Dendritic cell treated with granulocyte-macrophage colony-stimulating factor and Interleukin-4, amounts not matched to agents 40 ng/mL and 50 ng/mL, for 4 days (primary cell): ENCODE data around the gene METTL26.

ENCODE experiments used
- H3K27ac Mint-ChIP-seq: one replicate; pipeline ENCODE4 v1.8.0; 2022; ENCODE audit warnings: mild to moderate bottlenecking, mixed read lengths
- H3K27me3 Mint-ChIP-seq: one replicate; pipeline ENCODE4 v1.8.0; 2022; ENCODE audit warnings: mild to moderate bottlenecking, mixed read lengths
- H3K36me3 Mint-ChIP-seq: one replicate; pipeline ENCODE4 v1.8.0; 2022; ENCODE audit warnings: low read depth, mixed read lengths
- H3K4me1 Mint-ChIP-seq: one replicate; pipeline ENCODE4 v1.8.0; 2022; ENCODE audit warnings: low read depth, mixed read lengths
- H3K4me3 Mint-ChIP-seq: one replicate; pipeline ENCODE4 v1.8.0; 2022; ENCODE audit warnings: mild to moderate bottlenecking, moderate library complexity, mixed read lengths
- H3K9me3 Mint-ChIP-seq: one replicate; pipeline ENCODE4 v1.8.0; 2022; ENCODE audit warnings: mixed read lengths
- intact Hi-C: fragments of 100-400 bp; cut with micrococcal nuclease; formaldehyde crosslinking; loops from one replicate; pipeline ENCODE4 v1.15.0; 2022

Gene METTL26

GRCh38 chr16:624526-625070 lies 11.5 kb downstream of the METTL26 start:
- no peaks in the 10 kb centered on the region for H3K9me3 Mint-ChIP-seq
- no peaks in the 10 kb centered on the region for H3K27me3 Mint-ChIP-seq
- H3K27ac Mint-ChIP-seq: no peak overlapping the region
- intact Hi-C loops: no loop called here
- H3K4me3 Mint-ChIP-seq: no peak overlapping the region
- peaks cover 66% of the 10 kb centered on the region for H3K36me3 Mint-ChIP-seq
- peaks cover 5% of the 10 kb centered on the region for H3K4me1 Mint-ChIP-seq

GRCh38 chr16:622920-623280 lies 13.2 kb downstream of the METTL26 start:
- peaks cover 5% of the 10 kb centered on the region for H3K4me1 Mint-ChIP-seq
- H3K4me3 Mint-ChIP-seq: no peak overlapping the region
- no peak overlapping the region for H3K27ac Mint-ChIP-seq
- no peaks in the 10 kb centered on the region for H3K27me3 Mint-ChIP-seq
- peaks cover 66% of the 10 kb centered on the region for H3K36me3 Mint-ChIP-seq
- intact Hi-C loops: no loop called here
- no peaks in the 10 kb centered on the region for H3K9me3 Mint-ChIP-seq

GRCh38 chr16:621526-622105 lies 14.5 kb downstream of the METTL26 start:
- Mint-ChIP-seq H3K4me3 (no peak overlapping the region), H3K36me3 (peaks cover 56% of the 10 kb centered on the region), H3K9me3 (no peaks in the 10 kb centered on the region), H3K27me3 (no peaks in the 10 kb centered on the region), H3K4me1 (peaks cover 5% of the 10 kb centered on the region), H3K27ac (no peak overlapping the region)
- intact Hi-C loops: no loop called here

GRCh38 chr16:620700-621525 lies 15.2 kb downstream of the METTL26 start:
- Mint-ChIP-seq H3K4me1 (peaks cover 5% of the 10 kb centered on the region), H3K27me3 (no peaks in the 10 kb centered on the region), H3K36me3 (peaks cover 49% of the 10 kb centered on the region), H3K4me3 (no peak overlapping the region), H3K27ac (no peak overlapping the region), H3K9me3 (no peaks in the 10 kb centered on the region)
- intact Hi-C loops: no loop called here

- Mint-ChIP-seq H3K9me3 (no peaks in the 10 kb centered on the region), H3K27ac (no peak overlapping the region), H3K27me3 (no peaks in the 10 kb centered on the region), H3K4me3 (no peak overlapping the region), H3K36me3 (peaks cover 44% of the 10 kb centered on the region), H3K4me1 (peaks cover 5% of the 10 kb centered on the region)
- intact Hi-C loops: no loop called here
These were observed 16.5 kb downstream of the METTL26 start for GRCh38 chr16:619476-620100.

- Mint-ChIP-seq H3K27me3 (no peaks in the 10 kb centered on the region), H3K4me3 (no peak overlapping the region), H3K9me3 (no peaks in the 10 kb centered on the region), H3K36me3 (peaks cover 57% of the 10 kb centered on the region), H3K27ac (no peak overlapping the region), H3K4me1 (peaks cover 5% of the 10 kb centered on the region)
- intact Hi-C loops: no loop called here
These were observed 18.2 kb downstream of the METTL26 start for GRCh38 chr16:617855-618254.

GRCh38 chr16:616733-617586 lies 19.1 kb downstream of the METTL26 start:
- intact Hi-C loops: no loop called here
- no peak overlapping the region for H3K27ac Mint-ChIP-seq
- H3K27me3 Mint-ChIP-seq: no peaks in the 10 kb centered on the region
- no peak overlapping the region for H3K4me3 Mint-ChIP-seq
- peaks cover 57% of the 10 kb centered on the region for H3K36me3 Mint-ChIP-seq
- no peaks in the 10 kb centered on the region for H3K9me3 Mint-ChIP-seq
- H3K4me1 Mint-ChIP-seq: peaks cover 5% of the 10 kb centered on the region

GRCh38 chr16:615122-615521 lies 21.0 kb downstream of the METTL26 start:
- no peaks in the 10 kb centered on the region for H3K9me3 Mint-ChIP-seq
- H3K27ac Mint-ChIP-seq: no peak overlapping the region
- peaks cover 5% of the 10 kb centered on the region for H3K4me1 Mint-ChIP-seq
- intact Hi-C loops: no loop called here
- peaks cover 44% of the 10 kb centered on the region for H3K36me3 Mint-ChIP-seq
- H3K4me3 Mint-ChIP-seq: no peak overlapping the region
- H3K27me3 Mint-ChIP-seq: no peaks in the 10 kb centered on the region

GRCh38 chr16:610513-611381 lies 25.4 kb downstream of the METTL26 start:
- Mint-ChIP-seq H3K9me3 (no peaks in the 10 kb centered on the region), H3K36me3 (peaks cover 25% of the 10 kb centered on the region), H3K4me3 (no peak overlapping the region), H3K4me1 (peaks cover 5% of the 10 kb centered on the region), H3K27me3 (no peaks in the 10 kb centered on the region), H3K27ac (no peak overlapping the region)
- intact Hi-C loops: no loop called here

GRCh38 chr16:609984-610383 lies 26.1 kb downstream of the METTL26 start:
- H3K4me1 Mint-ChIP-seq: peaks cover 5% of the 10 kb centered on the region
- peaks cover 6% of the 10 kb centered on the region for H3K9me3 Mint-ChIP-seq
- no peak overlapping the region for H3K27ac Mint-ChIP-seq
- no peak overlapping the region for H3K4me3 Mint-ChIP-seq
- H3K27me3 Mint-ChIP-seq: no peaks in the 10 kb centered on the region
- H3K36me3 Mint-ChIP-seq: peaks cover 31% of the 10 kb centered on the region
- intact Hi-C loops: no loop called here

- Mint-ChIP-seq H3K27ac (no peak overlapping the region), H3K4me3 (no peak overlapping the region), H3K27me3 (no peaks in the 10 kb centered on the region), H3K4me1 (peaks cover 5% of the 10 kb centered on the region), H3K9me3 (peaks cover 8% of the 10 kb centered on the region), H3K36me3 (peaks cover 26% of the 10 kb centered on the region)
- intact Hi-C loops: no loop called here
These were observed 26.8 kb downstream of the METTL26 start for GRCh38 chr16:609316-609715.

- peaks cover 15% of the 10 kb centered on the region for H3K36me3 Mint-ChIP-seq
- peaks cover 8% of the 10 kb centered on the region for H3K9me3 Mint-ChIP-seq
- H3K27ac Mint-ChIP-seq: no peak overlapping the region
- H3K4me1 Mint-ChIP-seq: peaks cover 12% of the 10 kb centered on the region
- no peaks in the 10 kb centered on the region for H3K27me3 Mint-ChIP-seq
- intact Hi-C loops: no loop called here
- H3K4me3 Mint-ChIP-seq: no peak overlapping the region
These were observed 28.1 kb downstream of the METTL26 start for GRCh38 chr16:608019-608418.
